Measurements from ENCODE around the gene RAB37.

DNA sequence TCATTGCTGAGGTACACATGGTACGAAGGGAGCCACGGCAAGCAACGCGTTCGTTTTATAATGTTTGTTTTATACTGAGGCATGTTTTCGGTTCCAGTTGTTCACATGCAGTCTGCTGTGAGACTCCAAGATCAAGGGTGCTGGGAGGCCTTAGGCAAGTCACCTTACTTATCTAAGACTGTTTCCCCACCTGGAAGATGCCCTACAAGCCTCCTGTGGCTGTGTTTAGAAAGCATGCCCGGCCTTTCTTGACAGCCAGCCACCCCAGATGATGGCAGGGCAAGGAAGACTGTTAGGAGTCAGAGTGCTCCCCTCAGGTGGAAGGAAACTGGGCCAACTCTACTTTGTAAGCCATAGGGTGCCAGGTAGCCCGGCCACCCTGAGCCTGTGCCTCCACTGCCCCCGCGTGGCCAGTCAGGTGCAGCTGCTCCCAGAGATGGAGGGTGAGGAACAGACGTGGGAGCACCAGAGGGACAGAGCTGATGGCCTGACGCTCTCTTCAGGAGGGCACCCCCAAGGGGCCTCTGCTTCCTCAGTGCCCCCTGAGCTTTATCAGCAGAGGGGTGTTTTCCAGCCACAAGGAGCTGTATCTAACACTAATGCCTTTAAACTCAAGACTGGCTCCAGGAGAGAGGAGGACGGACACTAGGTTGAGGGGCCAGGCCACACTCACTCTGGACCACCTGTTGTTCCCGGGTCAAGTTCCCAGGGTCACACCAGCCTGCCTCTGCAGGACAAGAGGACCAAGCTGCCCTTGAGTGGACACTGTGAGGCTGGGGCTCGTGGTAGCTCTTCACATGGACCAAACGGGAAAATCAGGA, 33.7 kb downstream of the RAB37 start:
- TF ChIP-seq GATA2 (IDR thresholded peaks at IDR 0.05; ENCODE audit: low read depth, low read length) = no peak
- no peak for TF ChIP-seq GATA3 (IDR thresholded peaks at IDR 0.05; ENCODE audit: low read depth, low read length)

Measured in SH-SY5Y (cell line).